Activated naive CD8-positive, alpha-beta T cell (primary cell): ENCODE results near the gene SP5.

Experiments used
- H3K27ac Mint-ChIP-seq: one replicate; pipeline ENCODE4 v1.8.0; 2021; ENCODE audit warnings: mixed read lengths
- H3K27me3 Mint-ChIP-seq: one replicate; pipeline ENCODE4 v1.8.0; 2021; ENCODE audit warnings: mixed read lengths
- H3K36me3 Mint-ChIP-seq: one replicate; pipeline ENCODE4 v1.8.0; 2021; ENCODE audit warnings: mixed read lengths
- H3K4me1 Mint-ChIP-seq: one replicate; pipeline ENCODE4 v1.8.0; 2021; ENCODE audit warnings: low read depth, mixed read lengths
- H3K4me3 Mint-ChIP-seq: one replicate; pipeline ENCODE4 v1.8.0; 2021; ENCODE audit warnings: mild to moderate bottlenecking, mixed read lengths
- H3K9me3 Mint-ChIP-seq: one replicate; pipeline ENCODE4 v1.8.0; 2021; ENCODE audit warnings: low read depth, mixed read lengths

Gene SP5

DNA sequence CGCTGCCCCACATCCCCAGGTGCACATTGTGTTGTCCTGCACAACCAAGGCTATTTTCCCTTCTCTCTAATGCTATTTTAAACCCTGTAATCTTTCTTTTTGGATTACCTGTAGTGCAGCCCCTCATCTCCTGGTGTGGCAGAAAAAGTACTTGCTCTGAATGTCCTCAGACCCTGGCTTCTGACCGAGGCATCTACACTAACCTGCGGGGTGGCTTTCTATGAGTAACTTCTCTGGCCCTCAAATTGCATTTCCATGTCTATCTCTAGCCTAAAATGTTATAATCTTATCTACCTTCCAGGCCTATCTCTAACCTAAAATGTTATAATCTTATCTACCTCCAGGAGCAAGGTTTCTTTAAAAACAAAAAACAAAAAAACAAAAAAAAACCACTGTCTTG is 18.2 kb upstream of the SP5 start:
- Mint-ChIP-seq H3K4me1 (no peaks in the 10 kb centered on the region), H3K9me3 (no peaks in the 10 kb centered on the region), H3K27ac (no peak overlapping the region), H3K4me3 (no peak overlapping the region), H3K27me3 (peaks cover 7% of the 10 kb centered on the region), H3K36me3 (no peaks in the 10 kb centered on the region)

DNA sequence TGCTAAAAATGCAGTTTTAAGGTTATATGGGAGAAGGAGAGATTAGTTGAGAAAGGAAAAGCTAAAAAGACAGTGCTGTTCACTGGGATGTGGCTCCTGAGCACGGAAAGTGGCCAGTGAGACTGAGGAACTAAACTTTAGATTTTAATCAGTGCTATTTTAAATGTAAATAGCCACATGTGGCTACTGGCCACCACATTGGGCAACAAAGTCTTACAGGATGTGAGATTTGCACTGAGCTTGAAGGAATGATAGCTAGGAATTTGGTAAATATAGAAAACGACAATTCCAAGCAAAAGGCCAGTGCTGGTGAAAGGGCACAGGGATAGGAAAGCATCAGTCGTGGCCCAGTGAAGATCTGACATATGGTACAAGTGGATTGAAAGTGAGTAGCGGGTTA is 14.1 kb upstream of the SP5 start:
- Mint-ChIP-seq H3K27me3 (peaks cover 16% of the 10 kb centered on the region), H3K9me3 (peaks cover 5% of the 10 kb centered on the region), H3K4me1 (no peaks in the 10 kb centered on the region), H3K36me3 (peaks cover 3% of the 10 kb centered on the region), H3K4me3 (no peak overlapping the region), H3K27ac (no peak overlapping the region)

DNA sequence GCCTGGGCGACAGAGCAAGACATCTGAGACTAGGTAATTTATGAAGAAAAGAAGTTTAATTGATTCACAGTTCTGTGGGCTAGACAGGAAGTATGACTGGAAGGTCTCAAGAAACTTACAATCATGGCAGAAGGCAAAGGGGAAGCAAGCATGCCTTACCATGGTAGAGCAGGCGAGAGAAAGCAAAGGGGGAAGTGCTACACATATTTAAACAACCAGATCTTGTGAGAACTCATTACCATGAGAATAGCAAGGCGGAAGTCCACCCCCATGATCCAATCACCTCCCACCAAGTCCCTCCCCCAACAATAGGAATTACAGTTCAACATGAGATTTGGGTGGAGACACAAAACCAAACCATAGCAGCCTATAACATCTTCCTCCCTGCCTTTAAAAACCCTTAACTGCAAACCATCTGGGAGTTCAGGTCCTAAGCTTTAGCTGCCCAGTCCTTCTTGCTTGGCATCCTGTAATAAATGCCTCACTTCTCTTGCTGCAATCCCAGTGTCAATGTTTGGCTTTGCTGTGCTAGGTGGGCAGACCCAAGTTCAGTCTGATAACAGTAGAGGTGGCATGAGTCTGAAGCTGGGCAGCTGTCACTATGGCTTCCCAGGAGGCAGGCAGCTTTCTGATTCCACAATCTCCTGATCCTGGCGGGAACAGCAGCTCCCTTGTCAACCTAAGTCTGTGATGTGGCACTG is 11.2 kb upstream of the SP5 start:
- H3K4me3 Mint-ChIP-seq: no peak overlapping the region
- peaks cover 18% of the 10 kb centered on the region for H3K27me3 Mint-ChIP-seq
- H3K27ac Mint-ChIP-seq: no peak overlapping the region
- H3K4me1 Mint-ChIP-seq: peaks cover 5% of the 10 kb centered on the region
- peaks cover 3% of the 10 kb centered on the region for H3K36me3 Mint-ChIP-seq
- H3K9me3 Mint-ChIP-seq: peaks cover 5% of the 10 kb centered on the region

DNA sequence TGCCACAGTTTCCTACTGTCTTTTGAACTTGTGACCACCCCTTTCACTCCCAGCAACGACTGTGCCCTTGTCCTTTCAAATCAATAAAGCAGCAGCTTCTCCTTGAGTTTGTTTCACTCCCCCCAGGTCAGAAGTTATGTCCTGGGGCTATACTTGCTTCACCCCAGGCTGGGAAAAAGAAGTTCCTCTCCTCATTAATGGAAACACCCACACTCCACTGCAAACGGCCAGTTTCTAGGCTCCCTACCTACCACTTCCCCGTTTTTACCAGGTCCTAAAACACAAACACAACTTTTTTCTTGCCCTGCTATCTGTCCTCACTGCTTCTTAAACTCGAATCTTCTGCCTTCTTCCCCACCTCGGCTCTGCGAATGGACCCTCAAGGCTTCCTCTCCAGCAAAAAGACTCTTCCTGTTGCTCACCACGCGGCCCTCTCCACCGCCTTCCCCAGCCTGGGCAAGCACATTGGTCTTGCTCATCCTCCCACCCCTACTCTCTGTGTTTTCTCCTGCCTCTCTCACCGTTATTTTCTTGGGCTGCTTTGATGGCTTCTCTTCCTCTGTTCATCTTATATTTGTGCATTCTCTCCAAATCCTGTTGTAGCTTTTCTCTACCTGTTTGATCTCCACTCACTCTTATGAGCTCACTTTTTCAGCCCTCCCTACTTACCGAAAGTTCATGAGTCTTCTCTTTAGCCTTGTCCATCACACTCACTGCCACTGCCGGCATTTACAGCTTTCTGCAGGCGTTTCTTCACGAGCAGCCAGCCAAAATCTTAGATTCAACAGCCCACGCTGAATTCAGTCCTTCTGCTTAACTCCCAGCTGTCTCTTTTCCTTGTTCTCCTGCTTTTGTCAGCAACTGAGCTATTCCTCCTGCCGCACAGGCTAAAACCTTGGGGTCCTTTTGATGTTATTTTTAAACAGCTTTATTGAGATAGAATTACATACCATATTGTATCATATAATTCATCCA is 7.0 kb upstream of the SP5 start:
- H3K9me3 Mint-ChIP-seq: peaks cover 2% of the 10 kb centered on the region
- H3K27ac Mint-ChIP-seq: no peak overlapping the region
- H3K4me1 Mint-ChIP-seq: peaks cover 19% of the 10 kb centered on the region
- peaks cover 32% of the 10 kb centered on the region for H3K27me3 Mint-ChIP-seq
- no peak overlapping the region for H3K4me3 Mint-ChIP-seq
- H3K36me3 Mint-ChIP-seq: peaks cover under 1% of the 10 kb centered on the region

DNA sequence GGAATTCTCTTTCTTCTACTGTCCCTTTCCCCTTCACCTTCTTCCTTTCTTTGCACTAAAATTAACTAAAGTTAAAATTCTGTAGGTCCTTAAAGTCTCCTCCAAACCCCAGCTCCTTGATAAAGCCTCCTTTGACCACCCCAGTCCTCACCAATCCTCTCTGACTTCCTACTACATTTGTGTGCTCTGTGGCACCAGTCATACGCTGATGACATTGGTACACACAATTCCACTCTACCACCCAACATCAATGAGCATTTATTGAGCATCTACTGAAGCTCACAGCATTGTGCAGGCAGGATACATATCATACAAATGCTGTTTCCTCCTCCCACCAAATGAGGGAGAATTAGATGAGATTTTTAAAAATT is 4.5 kb upstream of the SP5 start:
- no peak overlapping the region for H3K4me3 Mint-ChIP-seq
- H3K27me3 Mint-ChIP-seq: peaks cover 37% of the 10 kb centered on the region
- no peaks in the 10 kb centered on the region for H3K9me3 Mint-ChIP-seq
- no peak overlapping the region for H3K27ac Mint-ChIP-seq
- peaks cover 30% of the 10 kb centered on the region for H3K4me1 Mint-ChIP-seq
- no peaks in the 10 kb centered on the region for H3K36me3 Mint-ChIP-seq

GRCh38 chr2:170711196-170711773 is 3.9 kb upstream of the SP5 start:
- Mint-ChIP-seq H3K27ac (no peak overlapping the region), H3K4me1 (peaks cover 31% of the 10 kb centered on the region), H3K27me3 (peaks cover 38% of the 10 kb centered on the region), H3K4me3 (no peak overlapping the region), H3K36me3 (no peaks in the 10 kb centered on the region), H3K9me3 (no peaks in the 10 kb centered on the region)

GRCh38 chr2:170711774-170712652 is 3.1 kb upstream of the SP5 start:
- Mint-ChIP-seq H3K4me1 (peaks cover 32% of the 10 kb centered on the region), H3K9me3 (no peaks in the 10 kb centered on the region), H3K27me3 (peaks cover 40% of the 10 kb centered on the region), H3K36me3 (no peaks in the 10 kb centered on the region), H3K4me3 (peak overlapping the region; percentile 62), H3K27ac (no peak overlapping the region)

GRCh38 chr2:170712653-170713542 is 2.2 kb upstream of the SP5 start:
- peaks cover 45% of the 10 kb centered on the region for H3K27me3 Mint-ChIP-seq
- H3K9me3 Mint-ChIP-seq: no peaks in the 10 kb centered on the region
- H3K36me3 Mint-ChIP-seq: no peaks in the 10 kb centered on the region
- H3K27ac Mint-ChIP-seq: no peak overlapping the region
- H3K4me1 Mint-ChIP-seq: peaks cover 39% of the 10 kb centered on the region
- H3K4me3 Mint-ChIP-seq: peak overlapping the region; percentile 62

DNA sequence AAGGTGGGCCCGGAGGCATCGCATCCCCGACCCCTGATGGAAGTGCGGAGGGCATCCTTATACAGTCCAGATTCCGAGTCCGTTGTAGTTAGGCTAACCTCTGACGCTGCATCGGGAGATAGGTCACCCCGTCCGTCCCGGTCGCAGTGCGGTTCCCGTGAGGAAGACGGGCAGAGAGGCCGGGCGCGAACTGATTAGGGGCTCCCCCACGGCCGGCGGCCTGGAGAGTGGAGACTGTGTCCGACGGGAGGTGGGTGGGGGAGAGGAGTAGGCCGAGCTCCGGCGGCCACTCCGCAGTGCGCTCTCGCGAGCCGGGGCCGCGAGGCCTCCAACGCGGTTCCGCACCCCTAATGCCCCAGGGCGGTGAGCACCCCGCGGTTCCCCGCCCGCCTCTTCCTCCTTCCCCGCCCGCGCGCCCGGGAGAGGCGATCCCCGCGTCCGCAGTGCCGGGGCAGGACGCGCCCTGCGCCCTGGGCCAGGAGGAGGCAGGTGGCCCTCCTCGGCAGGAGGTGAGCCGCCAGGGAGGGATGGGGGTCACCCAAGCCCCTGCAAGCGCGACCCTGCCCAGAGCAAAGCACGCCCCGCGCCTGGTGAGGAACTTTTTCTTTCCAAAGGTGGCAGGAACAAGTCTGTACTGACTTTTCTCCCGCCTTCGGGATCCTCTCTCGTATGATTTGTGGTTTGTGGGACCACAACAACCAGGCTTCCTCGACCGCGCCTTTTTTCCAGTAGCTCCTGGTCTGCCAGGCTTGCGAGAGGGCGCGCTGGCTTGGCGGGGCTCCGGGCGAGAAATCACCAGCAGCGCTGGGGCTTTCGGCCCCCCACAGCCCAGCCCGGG is 1.4 kb upstream of the SP5 start:
- Mint-ChIP-seq H3K27me3 (peaks cover 46% of the 10 kb centered on the region), H3K4me1 (peaks cover 37% of the 10 kb centered on the region), H3K27ac (no peak overlapping the region), H3K4me3 (peak overlapping the region; percentile 62), H3K36me3 (no peaks in the 10 kb centered on the region), H3K9me3 (no peaks in the 10 kb centered on the region)

GRCh38 chr2:170714381-170715061 is 616 bp upstream of the SP5 start:
- Mint-ChIP-seq H3K4me3 (peak overlapping the region; percentile 93), H3K36me3 (no peaks in the 10 kb centered on the region), H3K27me3 (peaks cover 49% of the 10 kb centered on the region), H3K4me1 (peaks cover 37% of the 10 kb centered on the region), H3K27ac (no peak overlapping the region), H3K9me3 (no peaks in the 10 kb centered on the region)

GRCh38 chr2:170715932-170716777 is 1.0 kb downstream of the SP5 start:
- Mint-ChIP-seq H3K4me3 (peak overlapping the region; percentile 81), H3K9me3 (no peaks in the 10 kb centered on the region), H3K36me3 (no peaks in the 10 kb centered on the region), H3K4me1 (peaks cover 33% of the 10 kb centered on the region), H3K27me3 (peaks cover 43% of the 10 kb centered on the region), H3K27ac (no peak overlapping the region)
